Stimulated activated CD8-positive, alpha-beta memory T cell treated with anti-CD3 and anti-CD28 coated beads, Interleukin-12 subunit alpha, Interleukin-12 subunit beta, amount 100 ng/mL, for 24 hours (primary cell): ENCODE measurements around the gene SMC6.

Source experiments
- DNase-seq: peaks from one replicate; pipeline ENCODE4 v3.0.0-alpha.2; 2020; ENCODE audit errors: extremely low read depth

The SMC6 gene

DNA sequence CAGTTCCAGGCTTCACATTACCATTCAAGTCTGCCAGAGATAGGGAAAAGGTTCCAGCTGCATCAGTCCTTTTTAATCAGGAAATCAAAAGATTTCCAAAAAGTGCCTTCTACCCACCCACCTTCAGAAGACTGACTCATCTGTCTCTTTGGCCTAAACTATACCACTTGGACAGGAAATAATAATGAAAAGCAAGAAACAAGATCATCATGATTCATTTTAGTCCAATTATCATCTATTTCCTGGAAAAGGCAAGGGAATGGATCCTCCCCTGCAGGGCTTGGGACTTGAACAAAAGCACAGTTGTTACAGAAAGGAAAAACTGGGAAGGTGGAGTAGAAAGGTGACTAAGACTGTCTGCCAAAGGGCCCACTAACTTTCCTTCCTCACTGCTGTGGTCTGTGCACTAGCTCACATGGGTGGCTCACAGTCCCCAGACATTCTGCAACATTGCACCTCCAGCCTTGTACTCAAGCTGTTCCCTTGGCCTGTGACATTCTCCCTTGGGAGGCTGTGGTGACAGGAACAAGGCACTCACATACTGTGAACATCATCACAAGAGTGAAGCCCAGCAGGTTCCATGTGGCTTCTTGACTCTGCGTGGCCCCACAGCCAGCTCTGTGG is 137.8 kb downstream of the SMC6 start:
- DNase-seq: no peak

DNA sequence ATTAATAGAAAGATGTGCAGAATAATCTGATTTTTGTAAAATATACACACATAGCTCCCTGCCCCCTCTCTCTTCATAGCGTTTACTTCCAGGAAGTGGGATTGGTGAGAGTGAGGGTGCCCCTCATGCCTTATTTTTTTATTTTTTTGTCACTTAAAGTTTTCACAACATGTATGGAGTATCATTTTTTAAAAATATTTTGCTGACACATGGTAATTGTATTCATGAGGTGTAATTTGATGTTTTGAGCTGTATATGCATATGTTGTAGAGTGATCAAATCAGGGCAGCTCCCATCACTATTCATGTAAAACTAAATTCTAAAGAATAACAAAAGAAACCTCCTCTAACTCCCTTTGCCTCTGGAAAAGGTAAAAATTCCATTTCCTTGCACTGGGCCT is 138.5 kb downstream of the SMC6 start:
- DNase-seq: no peak

DNA sequence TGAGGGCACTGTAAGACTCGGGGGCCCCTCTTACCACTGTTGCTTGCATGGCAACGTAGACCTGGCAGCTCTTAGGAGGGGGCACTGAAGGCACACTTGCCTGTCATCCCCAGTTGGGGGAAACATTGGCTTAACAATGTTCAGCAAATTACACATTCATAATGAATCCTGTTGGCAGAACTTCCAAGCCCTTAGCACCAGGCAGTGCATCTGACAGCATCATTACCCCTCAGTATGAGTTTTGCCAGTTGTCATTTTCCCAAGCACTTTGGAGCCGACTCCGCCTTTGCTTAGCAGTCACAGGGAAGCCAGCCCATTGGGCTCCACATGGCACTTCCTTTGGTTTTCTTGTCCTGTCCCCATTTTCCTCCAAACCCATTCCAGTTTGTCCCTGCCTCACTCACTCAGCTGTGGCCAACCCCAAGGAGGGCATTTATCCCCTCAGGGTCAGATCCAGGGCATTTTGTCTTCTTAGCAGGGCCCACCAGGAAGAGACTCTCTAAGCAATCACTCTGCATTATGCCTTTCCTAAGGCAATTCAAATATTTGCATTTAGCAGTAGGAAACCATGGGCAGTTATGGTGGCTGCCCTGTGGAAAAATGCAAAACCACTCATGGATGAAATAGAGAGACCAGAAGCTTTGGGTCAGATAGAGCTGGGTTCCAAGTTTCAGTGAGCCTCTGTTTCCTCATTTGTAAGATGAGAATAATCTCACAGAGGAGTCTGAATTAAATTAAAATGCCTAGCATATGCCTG is 139.3 kb downstream of the SMC6 start:
- no peak for DNase-seq
